Anterior cingulate cortex (tissue), 58 donors: ENCODE results near the gene LRG1.
"Not testable (repeated sequence)": the region's sequence is repeated elsewhere in the genome, so short reads cannot be mapped to it uniquely, and the experiment has no call there.

Experiments used
- DNase-seq, 58 donors: peaks; one replicate each; lab custom pipeline; 2025; lab: John Stamatoyannopoulos, UW

The LRG1 gene

DNA sequence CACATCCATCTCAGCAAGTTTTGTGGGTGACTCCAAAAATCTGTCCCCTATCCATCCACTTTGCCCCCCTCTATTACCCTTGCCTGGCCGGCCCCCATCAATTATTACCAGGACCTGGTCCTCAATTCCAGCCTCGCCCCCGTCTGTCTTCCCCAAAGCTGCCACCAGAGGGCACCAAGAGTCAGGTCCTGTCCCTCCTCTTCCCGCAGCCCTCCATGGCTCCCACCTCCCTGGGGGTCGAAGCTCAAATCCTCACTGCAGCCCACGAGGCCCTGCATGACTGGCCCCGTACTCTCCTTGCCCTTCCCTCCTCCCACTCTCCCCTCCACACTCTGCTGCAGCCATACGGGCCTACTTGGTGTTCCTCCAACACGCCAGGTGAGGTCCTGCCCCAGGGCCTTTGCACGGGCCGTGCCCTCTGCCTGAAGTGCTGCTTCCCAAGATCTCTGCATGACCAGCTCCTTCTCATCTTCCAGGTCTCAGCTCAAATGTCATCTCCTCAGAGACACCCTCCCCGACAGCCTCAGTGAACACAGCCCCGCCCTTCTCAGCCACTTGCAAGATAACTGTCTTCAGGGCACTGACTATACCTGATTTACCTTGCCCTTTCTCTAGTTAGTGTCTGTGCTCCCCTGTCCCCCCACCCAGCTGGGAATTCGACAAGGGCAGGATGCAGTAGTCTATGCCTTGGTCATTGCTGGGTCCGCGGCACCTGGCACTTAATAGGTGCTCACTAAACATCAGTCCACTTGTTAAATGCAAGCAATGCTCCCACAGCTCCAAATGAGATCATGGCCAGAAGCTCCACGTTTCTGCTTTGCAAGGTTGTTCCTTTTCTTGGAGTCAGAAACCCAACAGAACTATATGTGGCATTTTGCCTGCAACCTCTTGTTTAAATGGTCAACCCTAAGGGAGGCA is 36.4 kb upstream of the LRG1 start:
- peak in 29 of 58 donors; percentile 2 to 65 (median 19) for DNase-seq

DNA sequence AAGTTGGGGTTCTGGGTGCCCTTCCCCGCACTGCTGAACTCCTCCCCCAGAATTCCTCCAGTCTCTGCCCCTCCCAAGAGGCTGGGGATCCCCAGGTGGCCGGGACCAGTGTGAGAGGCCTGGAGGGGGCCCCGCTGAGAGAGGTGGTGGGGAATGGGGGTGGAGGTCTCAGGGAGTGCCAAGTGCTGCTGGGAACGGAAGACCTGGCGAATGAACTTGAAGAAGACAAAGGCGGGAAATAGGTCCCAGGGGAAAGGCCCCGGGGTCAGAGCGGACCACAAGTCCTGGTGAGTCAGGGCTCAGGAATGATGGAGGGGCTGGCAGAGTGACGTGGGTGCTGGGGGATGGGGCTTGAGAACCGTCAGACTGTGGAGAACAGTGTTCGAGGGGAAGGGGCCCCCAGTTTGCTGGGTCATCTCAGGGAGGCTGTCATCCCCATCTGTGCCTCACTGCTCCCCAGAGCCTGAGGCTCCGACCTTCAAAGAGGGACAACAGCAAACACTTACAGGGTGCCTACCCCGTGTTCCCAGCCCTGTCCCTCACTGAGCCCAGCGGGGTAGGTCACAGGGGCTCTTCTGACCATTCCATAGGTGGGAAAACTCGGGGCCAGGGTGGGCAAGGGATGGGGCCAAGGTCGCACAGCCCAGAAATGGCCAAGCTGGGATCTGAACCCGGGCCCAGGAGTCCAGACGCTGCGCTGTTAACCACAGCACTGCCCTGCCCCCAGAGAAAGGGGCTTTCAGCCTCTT is 35.6 kb upstream of the LRG1 start:
- no peak for DNase-seq

DNA sequence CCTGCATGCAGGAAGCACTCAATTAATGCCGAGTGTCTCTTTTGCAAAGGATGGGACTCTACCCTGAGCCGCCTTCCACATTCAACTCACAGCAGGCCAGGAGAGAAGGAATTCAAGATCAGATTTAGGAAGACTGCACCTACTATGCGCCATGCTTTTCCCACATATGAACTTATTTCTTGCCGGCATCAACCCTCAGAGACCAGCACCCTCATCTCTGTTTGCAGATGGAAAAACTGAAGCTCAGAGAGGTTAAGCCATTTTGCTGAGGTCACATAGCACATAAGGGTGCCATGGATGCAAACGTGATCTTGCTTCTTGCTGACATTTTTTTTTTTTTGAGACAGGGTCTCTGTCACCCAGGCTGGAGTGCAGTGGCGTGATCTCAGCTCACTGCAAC is 33.8 kb upstream of the LRG1 start:
- no peak for DNase-seq

DNA sequence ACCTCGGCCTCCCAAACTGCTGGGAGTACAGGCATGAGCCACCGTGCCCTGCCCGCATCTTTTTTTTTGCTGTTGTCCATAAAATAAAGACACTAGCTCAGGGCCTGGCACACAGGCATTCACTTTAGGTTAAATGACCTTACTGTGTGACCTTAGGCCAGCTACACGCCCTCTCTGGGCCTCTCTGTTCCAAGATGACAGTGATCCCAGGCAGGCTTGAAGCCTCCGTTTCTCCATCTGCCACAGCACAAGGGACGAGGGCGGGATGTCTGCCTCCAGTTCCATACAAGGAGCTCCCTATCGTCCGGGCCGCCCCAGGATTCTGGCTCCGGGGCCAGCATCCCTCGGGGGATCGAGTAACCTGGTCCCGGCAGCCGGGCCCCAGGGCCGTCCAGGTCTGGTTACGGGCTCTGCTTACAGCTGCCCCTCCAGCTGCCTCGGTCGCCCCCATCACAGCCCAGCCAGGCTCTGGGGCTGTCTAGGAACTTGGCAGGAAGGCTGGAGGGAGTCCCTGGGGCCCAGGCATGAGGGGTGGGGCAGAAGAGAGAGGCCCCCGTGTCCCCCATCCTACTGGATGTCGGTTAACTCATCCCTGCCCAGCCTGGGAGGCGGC is 31.6 kb upstream of the LRG1 start:
- DNase-seq, result no peak

DNA sequence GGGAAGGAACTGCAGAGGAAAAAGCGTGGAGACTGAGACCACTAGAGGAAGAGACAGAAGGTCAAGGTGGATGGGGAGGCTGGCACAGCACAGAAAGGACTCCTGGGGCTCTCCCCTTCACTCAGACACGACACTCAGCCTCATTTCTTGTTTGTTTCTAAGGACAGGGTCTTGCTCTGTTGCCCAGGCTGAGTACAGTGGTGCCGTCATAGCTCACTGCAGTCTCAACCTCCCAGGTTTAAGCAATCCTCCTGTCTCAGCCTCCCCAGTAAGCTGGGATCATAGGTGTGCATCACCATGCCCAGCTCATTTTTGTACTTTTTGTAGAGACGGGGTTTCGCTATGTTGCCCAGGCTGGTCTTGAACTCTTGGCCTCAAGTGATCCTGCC is 31.1 kb upstream of the LRG1 start:
- no peak for DNase-seq

DNA sequence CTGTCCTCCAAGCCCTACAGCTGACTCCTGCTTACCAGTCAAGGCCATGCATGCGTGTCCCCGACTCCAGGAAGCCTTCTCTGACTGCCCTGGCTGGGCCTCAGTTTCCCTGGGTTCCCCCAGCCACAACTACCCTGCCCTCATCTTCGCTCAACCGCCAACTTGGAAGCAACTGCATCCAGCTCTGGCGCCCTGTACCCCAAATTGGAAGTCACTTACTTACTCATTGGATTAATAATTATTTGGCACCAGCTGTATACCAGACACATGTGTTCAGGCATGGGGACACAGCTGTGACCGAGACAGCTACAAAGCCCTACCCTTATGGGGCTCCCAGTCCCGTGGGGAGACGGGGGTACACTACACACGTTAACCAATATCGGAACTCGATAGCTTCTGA is 30.6 kb upstream of the LRG1 start:
- DNase-seq, result no peak

DNA sequence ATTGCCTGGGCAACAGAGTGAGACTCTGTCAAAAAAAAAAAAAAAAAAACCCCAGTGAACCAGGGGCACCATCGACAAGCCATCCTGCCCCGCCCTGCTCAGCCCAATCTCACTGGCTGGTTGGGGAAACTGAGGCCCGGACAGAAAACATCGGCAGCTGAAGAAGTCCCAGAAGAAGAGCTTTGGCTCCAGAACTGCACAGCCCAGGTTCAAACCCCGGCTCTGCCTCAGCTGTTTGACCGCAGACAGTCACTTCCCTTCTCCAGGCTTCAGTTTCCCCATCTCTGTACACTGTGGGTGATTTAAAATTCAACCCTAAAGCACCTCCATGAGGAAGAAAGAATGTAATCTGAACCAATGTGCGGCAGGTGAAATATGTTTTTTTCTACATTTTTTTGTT is 29.1 kb upstream of the LRG1 start:
- DNase-seq, result no peak

DNA sequence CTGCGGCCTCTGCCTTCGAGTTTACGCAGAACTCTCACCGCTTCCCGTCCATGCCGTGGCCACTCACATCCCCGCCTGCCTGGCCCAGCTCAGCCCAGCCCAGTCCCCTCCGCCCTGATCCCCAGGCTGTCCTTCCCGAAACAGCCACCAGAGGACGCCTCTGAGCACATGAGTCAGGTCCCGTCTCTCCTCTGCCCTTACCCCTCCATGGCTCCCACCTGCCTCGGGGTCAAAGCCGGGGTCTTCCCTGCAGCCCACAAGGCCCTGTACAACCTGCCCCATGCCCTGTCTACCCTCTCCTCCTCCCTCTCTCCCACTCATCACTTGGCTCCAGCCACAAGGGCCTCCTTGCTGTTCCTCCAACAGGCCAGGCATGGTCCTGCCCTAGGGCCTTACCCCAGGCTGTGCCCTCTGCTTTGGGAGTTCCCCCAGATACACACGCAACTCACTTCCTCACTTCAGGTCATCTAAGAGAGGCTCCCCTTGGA is 27.8 kb upstream of the LRG1 start:
- DNase-seq, result peak in 13 of 58 donors; percentile 1 to 58 (median 12)

DNA sequence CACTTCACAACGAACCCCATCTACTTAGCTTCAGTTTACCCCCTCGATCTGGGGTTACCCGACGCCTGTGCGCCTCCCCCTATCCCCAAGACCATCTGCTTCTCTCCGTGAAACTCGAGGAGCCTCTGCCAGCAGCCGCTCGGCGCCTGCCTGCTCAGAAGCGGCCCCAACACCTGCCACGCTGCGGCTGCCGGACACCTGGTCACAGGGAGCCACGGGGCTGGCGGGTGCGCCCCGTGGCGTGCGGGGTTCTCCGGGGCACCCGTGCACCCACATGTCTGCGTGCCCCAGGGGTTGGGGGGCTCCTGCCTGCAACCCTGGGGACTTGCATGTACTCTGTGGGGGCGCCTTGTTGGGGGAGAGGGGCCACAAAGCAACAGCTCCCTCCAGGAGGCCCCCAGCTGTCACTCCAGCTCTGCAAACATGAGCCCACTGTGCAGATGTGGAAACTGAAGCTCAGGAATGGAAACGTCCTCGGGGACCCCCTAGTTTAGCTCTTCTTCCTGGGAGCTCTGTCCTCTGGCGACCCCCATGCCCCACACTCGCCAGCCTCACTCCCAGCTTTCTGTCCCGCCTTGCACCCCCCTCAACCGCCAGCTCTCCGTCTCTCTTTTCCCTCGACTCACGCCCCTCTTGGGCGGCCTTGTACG is 26.7 kb upstream of the LRG1 start:
- no peak for DNase-seq

DNA sequence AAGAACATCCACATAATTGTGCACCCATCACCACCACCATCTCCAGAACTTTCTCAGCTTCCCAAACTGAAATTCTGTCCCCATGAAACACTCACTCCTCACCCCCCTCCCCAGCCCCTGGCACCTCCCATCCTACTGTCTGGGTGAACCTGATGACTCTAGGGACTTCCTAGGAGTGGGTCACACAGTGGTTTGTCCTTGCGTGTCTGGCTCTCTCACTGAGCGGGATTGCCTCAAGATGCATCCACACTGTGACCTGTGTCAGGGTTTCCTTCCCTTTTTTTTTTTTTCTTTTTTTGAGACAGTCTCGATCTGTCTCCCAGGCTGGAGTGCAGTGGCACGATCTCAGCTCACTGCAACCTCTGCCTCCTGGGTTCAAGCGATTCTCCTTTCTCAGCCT is 23.7 kb upstream of the LRG1 start:
- not testable (repeated sequence) for DNase-seq

DNA sequence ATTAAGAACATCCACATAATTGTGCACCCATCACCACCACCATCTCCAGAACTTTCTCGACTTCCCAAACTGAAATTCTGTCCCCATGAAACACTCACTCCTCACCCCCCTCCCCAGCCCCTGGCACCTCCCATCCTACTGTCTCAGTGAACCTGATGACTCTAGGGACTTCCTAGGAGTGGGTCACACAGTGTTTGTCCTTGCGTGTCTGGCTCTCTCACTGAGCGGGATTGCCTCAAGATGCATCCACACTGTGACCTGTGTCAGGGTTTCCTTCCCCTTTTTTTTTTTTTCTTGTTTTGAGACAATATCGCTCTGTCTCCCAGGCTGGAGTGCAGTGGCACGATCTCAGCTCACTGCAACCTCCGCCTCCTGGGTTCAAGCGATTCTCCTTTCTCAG is 22.2 kb upstream of the LRG1 start:
- DNase-seq, result not testable (repeated sequence)

DNA sequence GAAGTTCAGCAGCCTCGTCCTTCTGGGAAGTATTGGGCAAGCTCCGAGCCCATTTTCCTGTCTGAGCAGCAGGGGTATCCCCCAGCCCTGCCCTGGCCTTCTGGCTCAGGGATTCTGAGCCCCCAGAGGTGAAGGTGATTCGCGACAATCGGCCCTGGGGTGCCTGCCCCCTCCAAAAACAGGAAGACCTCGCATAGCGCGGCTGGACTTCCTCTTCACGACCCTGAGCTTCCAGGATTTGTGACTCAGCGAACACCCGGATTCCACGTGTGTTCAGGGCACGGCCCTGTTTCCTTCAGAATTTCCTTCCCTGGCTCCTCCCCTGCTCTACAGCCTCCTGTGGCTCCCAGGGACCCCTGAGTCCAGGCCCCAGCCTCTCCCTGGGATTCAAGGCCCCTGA is 19.7 kb upstream of the LRG1 start, which contains the start of gene SEMA6B:
SEMA6B (minus strand) TSS at position 116 of the 400 bp plus-strand sequence. CDS start 1,227 bp downstream, outside the sequence.
- DNase-seq, result peak in 2 of 58 donors; percentile 12 to 30

DNA sequence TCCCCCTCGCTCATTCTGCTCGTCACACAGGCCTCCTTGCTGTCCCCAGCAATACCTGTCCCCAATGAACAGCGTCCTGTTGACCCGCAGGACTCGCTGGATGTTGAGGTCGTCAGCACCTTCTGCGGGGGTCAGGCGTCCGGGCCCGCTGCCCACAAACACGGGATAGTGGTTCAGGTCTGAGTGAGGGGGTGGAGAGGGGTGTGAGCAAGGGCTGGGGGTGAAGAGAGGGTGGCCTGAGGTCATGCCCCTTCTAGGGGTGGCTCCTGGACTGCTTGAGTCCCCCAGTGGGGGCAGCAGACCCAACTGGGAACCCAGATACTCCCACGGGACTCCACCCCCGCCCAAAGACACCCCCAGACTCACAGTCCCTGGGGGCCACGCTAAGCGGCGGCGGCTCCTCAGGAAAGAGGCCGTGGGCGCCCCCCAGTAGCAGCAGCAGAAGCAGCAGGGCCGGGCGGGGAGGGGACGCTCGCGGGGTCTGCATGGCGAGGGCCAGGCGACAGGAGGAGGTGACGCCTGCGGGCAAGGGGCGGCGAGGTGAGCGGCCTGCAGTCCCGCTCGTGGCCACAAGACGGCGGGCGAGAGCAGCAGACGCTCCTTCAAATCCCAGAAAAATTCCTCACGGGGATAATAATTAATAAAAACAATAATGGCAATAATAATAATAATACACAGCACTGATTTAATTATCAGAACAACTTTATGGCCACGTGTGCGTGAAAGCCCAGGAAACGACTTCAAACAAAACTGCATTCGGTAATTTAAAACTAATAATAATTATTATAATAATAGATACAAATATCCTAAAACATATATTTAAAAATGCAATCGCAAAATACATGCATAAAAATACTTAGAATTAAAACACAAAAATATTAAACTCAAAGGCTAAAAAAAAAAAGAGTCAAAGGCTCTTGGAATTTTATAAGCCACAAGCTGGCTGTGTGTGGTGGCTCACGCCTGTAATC is 18.4 kb upstream of the LRG1 start:
- DNase-seq, result peak in 4 of 58 donors; percentile 9 to 31 (median 12)

DNA sequence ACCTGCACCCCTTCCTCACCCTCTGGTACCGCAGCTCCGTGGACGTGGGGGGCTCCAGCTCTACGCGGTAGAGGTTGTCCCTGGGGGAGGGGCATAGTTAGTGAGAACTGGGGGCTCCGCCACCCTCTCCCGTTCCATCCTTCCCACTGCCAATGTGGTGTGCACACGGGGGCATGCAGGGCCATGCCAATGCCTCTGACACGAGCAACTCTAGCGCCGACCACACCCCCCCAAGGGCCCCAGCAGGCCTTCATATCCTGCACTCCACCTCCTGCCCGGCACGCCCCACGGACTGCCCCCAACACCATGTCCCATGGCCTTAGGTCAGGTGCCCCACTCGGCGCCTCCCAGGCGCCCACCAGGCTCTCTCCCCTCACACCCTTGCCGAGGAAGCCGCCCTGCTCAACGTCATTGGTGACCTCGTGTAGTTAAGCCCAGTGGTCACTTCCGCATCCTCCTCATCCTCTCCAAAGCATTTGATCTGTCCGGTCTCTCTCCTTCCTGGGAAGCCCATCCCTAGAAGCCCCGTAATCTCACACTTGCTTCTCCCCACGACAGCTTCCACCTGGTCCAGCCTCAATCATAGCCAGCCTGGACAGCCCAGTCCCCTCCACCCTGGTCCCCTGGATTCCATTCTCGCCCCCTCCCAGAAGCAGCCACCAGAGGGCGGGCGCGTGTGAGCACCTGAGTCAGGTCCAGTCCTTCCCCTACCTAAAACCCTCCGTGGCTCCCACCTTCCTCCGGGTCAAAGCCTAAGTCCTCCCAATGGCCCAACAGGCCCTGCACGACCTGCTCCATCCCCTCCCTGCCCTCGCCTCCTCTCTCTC is 17.5 kb upstream of the LRG1 start:
- DNase-seq, result no peak

DNA sequence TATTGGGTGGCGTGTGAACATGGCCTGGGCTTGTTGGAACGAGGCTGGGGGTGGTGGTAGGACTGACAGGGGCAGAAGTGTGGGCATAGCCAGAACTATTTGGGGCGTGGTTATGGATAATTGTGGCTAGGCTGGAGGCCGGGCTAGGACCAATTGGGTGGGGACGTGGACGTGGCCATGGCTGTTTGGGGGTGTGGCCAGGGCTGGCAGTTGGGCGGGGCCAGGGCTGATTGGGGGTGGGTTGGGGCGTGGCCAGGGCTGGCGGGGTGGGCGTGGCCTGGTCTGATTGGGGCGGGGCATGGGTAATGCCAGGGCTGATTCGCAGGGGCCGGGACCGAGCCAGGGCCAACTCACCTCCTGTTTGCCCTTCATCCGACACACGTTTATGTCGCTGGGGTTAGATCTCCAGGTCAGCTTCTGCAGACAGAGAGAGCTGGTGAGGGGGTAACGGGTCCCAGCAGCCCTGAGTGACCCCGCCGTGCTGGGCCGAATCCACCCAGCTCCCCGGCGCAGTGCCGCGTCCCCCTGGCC is 16.8 kb upstream of the LRG1 start:
- no peak for DNase-seq

DNA sequence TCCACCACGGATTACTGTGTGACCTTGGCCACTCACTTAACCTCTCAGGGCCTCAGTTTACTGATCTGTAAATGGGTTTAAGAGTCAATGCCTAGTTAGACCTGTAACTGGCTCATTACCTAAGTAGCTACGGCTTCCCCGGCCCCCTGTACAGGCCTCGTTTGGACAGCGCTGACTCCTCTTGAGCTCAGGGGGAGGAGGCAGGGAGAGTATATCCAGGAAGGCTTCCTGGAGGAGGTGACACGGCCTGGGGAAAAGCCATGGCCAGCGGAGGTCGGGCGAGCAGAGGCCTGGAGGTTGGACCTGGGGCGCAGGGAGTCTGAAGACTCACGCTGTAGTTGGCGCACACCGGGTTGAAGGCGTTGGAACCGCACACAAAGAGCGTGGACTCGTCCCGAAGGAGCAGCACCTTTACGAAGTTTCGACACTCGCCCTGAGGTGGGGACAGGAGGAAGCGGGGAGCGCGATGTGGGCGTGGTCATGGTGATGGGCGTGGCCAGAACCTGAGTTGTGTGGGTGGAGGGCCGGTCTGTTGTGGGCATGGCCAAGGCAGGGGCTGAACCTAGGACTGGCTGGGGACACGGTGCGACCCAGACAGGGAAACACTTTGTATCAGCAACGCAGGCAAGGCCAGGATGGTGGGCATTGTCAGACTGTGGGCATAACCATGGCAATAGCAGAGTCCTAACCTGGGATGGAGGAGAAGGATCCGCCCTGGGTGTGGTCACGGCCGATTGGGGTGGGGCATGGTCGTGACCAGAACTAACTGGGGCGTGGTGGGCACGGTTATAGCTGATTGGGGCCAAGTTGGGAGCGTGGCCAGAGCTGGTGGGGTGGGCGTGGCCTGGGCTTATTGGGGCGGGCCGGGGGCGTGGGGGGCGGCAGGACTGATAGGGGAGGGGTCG is 16.1 kb upstream of the LRG1 start:
- no peak for DNase-seq

DNA sequence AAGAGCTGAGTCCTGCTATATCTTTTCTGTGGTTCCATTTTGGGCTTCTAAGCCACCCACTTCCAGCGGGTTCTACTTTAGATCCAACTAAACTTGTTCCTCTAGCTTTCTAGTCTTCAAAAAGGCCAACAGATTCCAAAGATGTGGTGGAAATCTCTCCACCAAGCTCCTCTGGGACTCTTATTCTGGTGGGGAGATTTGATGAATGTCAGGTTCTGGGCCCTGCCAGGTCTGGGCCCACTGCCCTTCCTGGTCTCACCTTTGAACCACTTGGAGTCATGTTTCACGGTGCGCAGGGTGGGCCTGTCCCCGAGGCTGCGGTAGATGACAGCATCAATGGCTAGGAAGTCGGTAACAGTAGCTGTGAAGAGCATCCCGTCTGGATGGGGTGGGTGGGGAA is 14.9 kb upstream of the LRG1 start:
- DNase-seq, result no peak
